ENCODE data around the gene DNAH1. TPM values are rescaled to one million over a fixed set of nuclear protein-coding genes. Genes with fewer than 3 reads are reported as not detected.
A peak's percentile ranks its signal among the peaks of the same experiment; 100 is the strongest.

The DNAH1 gene
- total and polyA plus RNA-seq, 2 donors (not counting 1 experiment from before 2014, with no cell fraction given) = 47.2 to 59.2 TPM

GRCh38 chr3:52292247-52293065 lies 23.7 kb upstream of the DNAH1 start:
- peaks cover 7 to 16% of the 10 kb centered on the region in 2 donors for H3K4me1 ChIP-seq (ENCODE audit: control insufficient read depth in 2 of 2, insufficient read depth in 2 of 2, low read length in 2 of 2)
- 96% methylated on average over 20 of the region's 20 CpGs for WGBS (ENCODE audit: insufficient coverage)
- H3K36me3 ChIP-seq (replicated peaks in 1 of 2; ENCODE audit: control extremely low read depth in 1 of 2, control insufficient read depth in 1 of 2, extremely low read depth in 1 of 2, insufficient read depth in 2 of 2, low read length in 1 of 2) = peaks cover 0 to 38% of the 10 kb centered on the region in 2 experiments
- no peak overlapping the region for H3K4me3 ChIP-seq (ENCODE audit: control extremely low read depth in 1 of 5, extremely low read depth in 1 of 5, insufficient read depth in 1 of 5, low read depth in 2 of 5, low read length in 4 of 5)
- no peaks in the 10 kb centered on the region for H3K9me3 ChIP-seq (ENCODE audit: control extremely low read depth in 1 of 3, control insufficient read depth in 2 of 3, insufficient read depth in 1 of 3, low read length in 2 of 3)
- H3K4me1 Mint-ChIP-seq = peaks cover 28% of the 10 kb centered on the region
- ATAC-seq (ENCODE audit: low read depth) = no peak
- no peaks in the 10 kb centered on the region for H3K27me3 Mint-ChIP-seq
- no peak overlapping the region for H3K4me2 ChIP-seq (replicated peaks; ENCODE audit: low read depth, low read length, poor library complexity, severe bottlenecking)
- CTCF ChIA-PET = interaction anchor here (0.7 to 17.5 kb wide), 19 partner anchors 8 to 162 kb away, joined by 3 to 352 read pairs (median 6); partner anchors contain the start of genes TLR9 and WDR82
- H3K4me3 Mint-ChIP-seq = no peak overlapping the region
- H3K27ac ChIP-seq (ENCODE audit: low read length in 2 of 2) = no peak overlapping the region
- no peak overlapping the region for H2AFZ ChIP-seq (ENCODE audit: insufficient read depth, low read depth, low read length, poor library complexity, severe bottlenecking)
- TF ChIP-seq EZH2 (IDR thresholded peaks at IDR 0.05; ENCODE audit: borderline replicate concordance, insufficient read depth, low read depth, low read length, poor library complexity, severe bottlenecking) (no peak), CTCF (IDR thresholded peaks at IDR 0.05) (no peak)
- H3K9ac ChIP-seq (ENCODE audit: low read length) = no peak overlapping the region
- DNase-seq = no peak
- H3K27ac Mint-ChIP-seq = peak overlapping the region; percentile 6
- intact Hi-C loops (cut with micrococcal nuclease) = no loop called here
- H3K9me3 Mint-ChIP-seq (ENCODE audit: insufficient read depth) = no peaks in the 10 kb centered on the region
- POLR2A ChIA-PET = interaction anchor here (1.4 kb wide), 1 partner anchor 25 kb away, joined by 4 read pairs; no protein-coding TSS in a partner anchor
- H4K20me1 ChIP-seq (ENCODE audit: control insufficient read depth, insufficient read depth, low read length, poor library complexity, severe bottlenecking) = peaks cover 8% of the 10 kb centered on the region
- no peaks in the 10 kb centered on the region for H3K27me3 ChIP-seq (replicated peaks in 1 of 4; ENCODE audit: control extremely low read depth in 1 of 4, control insufficient read depth in 3 of 4, insufficient read depth in 4 of 4, low read length in 3 of 4)
- peaks cover 67% of the 10 kb centered on the region for H3K79me2 ChIP-seq (ENCODE audit: control insufficient read depth, insufficient read depth, low read length)
